HG03432 (cell line): ENCODE data around the gene DNAJA3.

Experiments used
- ATAC-seq: cut with Tn5 transposase; IDR thresholded peaks from one replicate; pipeline ENCODE4 v1.9.1; 2021; ENCODE audit warnings: mild to moderate bottlenecking, moderate library complexity; ENCODE audit not compliant: unreplicated experiment

The DNAJA3 gene

DNA sequence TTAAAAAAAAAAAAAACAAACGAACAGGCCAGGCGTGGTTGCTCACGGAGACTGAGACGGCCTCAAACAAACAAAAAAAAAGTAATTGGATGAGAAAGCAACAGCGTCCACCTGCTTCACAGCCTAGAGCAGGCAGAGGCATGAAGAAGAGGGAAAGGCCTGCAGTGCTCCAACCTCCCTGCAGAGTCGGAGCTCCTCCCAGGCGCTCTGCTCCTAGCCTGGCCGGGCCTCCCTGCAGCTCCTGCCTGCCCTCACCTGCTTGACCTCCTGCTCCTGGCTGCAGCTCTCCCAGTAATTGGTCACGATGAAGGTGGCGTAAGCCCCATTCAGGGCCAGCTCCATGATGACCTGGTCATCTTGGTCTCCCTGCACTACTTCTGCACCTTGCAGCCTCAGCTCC, 43.3 kb downstream of the DNAJA3 start:
- ATAC-seq, result no peak

DNA sequence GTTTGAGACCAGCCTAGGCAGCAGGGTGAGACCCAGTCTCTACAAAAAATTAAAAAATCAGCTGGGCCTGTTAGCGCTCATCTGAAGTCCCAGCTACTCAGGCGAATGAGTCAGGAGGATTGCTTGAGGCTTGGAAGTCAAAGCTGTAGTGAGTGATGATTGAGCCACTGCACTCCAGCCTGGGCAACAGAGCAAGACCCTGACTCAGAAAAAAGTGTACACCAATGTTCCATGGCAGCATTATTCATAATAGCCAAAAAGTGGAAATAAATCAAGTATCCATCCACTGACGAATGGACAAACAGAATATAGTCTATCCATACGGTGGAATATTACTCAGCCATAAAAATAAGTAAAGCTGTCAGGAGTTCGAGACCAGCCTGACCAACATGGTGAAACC, 46.2 kb downstream of the DNAJA3 start:
- ATAC-seq, result no peak

DNA sequence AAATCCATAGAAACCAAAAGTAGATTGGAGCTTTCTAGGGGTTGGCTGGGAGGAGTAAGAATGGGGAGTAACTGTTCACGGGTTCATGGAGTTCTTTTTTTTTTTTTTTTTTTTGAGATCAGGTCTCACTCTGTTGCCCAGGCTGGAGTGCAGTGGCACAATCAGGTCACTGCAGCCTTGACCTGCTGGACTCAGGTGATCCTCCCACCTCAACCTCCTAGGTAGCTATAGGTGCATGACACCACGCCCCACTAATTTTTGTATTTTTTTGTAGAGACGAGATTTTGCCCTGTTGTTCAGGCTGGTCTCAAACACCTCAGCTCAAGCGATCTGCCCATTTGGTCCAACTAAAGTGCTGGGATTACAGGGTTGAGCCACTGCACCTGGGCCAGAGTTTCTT, 47.2 kb downstream of the DNAJA3 start:
- no peak for ATAC-seq

DNA sequence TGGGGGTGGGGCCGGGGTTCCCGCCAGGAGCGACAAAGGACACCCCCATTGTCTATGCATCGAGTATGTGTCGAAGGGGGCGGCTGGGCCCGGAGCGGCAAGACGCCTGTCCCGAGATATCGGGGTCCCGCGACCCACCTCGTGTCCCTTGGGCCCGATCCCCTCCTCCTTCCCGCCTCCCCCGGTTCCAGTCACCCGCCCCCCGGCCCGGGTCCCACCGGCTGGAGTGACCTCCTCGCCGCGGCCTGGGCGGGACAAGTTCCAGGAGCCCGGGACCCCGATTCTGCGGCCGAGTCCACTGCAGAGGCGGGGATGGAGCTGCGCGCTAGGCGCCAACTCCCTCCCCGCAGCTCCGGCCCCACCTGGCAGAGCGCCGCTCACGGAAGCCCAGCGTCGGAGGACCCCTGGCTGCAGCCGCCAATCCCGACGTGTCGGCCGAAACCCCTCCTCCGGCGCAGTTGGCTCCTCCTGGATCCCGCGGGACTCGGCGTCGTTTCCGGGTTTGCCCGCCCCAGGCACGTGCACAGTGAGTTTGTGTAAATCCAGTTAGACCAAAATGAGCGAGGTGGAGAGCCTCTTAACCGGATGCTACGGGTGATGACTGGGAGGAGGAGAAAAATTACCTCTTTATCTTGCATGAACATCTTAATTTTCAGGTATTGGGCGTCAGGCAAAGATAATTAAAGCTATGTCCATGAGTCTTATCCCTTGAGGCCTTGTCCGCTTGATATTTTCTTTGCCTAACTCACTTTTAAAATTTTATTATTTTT, 48.7 kb downstream of the DNAJA3 start, which contains the start of gene NMRAL1:
TSS of gene NMRAL1 (minus strand) at position 434 of the 770 bp plus-strand sequence. CDS start 493 bp downstream, outside the sequence.
- ATAC-seq, result peak; percentile 50

DNA sequence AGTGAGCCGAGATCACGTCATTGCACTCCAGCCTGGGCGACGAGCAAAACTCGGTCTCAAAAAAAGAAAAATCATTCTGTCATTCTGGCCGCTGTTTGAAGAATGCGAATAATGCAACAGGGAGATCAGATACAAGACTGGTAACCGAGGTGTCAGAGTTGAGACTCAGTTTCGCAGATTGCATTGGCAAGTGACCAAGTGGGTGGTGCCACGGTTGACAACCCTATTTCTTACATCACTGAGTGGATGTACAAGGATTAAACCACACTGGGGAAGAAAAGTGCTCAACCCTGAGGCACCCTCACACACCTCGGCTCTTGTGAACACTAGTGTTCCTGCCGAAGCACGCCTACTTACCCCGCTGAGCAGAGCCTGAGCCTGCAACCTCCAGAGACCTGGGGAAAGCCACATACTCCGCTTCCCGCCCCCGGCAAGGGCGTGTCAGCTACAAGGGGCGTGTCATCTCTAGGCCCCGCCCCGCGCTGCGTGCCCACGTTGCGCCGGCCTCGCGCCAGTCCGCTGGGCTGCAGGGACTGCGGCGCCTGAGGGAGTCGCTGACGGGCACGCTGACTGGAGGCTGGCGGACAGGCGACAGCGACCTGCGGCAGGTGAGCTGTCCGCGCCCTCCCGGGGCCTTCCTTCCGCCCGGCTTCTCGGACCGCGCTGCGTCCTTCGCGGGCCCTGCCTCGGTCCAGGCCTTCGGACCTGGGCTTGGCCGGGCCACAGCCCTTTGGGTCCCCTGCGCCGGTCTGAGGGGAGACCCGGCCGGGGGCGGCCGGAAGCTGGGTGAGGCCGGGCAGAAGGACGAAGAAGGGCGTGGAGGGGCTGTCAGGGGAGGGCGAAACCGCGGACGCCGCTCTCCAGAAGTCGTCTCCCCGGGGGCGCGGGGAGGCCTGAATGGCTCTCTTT, 50.5 kb downstream of the DNAJA3 start, which contains the start of gene HMOX2:
TSS of gene HMOX2 (plus strand) at position 519 of the 909 bp plus-strand sequence. CDS start 29,127 bp downstream, outside the sequence.
- peak; percentile 88 for ATAC-seq

DNA sequence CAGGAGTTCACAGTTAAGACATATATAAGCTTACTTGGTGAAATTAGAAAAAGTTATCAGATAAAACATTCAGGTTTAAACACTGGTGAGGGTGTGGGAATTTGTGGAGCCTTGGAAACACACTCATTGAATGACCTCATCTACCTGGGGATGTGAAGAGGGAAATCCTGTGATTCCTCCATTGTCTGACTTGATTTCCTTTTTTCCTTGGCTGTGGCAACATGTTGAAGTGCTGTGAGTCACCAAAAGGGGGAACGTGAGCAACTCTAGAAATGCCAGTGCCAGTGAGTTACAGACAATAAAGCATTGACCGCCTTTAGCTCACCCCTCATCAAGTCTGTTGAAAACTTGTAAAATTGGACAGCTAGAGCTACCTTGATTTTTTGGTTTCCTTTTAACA, 52.3 kb downstream of the DNAJA3 start:
- no peak for ATAC-seq

DNA sequence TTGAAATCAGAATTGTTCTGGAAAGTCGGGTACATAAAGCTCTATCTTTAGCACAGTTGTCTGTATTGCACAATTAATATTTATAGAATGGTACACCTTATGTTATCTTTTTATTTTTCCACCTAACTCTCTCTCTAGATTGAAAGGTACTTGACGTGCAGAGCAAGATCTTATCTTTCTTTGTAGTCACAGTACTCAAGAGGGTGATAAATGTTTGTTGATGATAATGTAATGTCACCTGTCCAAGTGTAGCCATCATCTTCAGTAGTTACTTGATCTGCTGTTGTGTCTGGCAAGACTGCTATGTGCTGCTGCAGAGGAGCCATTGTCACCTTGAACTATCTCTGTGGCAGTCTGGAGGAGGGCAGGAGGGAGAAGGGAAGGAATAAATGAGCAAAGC, 55.9 kb downstream of the DNAJA3 start:
- no peak for ATAC-seq

DNA sequence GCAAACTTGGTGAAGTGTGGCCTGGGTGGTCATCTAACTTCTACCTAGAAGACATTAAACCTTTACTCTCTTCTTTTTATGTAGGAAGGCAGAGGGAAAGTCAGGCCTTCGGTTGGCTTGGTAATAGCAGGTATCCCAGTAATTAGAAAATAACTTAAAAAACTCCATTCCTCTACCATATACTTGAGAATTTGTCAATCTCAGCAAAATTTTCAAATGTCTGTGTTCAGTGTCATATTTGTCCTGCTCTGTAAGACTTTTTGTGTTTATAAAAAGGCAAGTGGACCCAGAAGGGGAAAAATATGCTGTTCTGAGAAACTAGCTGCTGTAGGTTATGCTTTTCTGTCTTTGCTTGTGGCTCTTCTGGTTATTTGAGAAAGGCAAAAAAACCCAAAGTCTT, 56.3 kb downstream of the DNAJA3 start:
- ATAC-seq, result no peak

DNA sequence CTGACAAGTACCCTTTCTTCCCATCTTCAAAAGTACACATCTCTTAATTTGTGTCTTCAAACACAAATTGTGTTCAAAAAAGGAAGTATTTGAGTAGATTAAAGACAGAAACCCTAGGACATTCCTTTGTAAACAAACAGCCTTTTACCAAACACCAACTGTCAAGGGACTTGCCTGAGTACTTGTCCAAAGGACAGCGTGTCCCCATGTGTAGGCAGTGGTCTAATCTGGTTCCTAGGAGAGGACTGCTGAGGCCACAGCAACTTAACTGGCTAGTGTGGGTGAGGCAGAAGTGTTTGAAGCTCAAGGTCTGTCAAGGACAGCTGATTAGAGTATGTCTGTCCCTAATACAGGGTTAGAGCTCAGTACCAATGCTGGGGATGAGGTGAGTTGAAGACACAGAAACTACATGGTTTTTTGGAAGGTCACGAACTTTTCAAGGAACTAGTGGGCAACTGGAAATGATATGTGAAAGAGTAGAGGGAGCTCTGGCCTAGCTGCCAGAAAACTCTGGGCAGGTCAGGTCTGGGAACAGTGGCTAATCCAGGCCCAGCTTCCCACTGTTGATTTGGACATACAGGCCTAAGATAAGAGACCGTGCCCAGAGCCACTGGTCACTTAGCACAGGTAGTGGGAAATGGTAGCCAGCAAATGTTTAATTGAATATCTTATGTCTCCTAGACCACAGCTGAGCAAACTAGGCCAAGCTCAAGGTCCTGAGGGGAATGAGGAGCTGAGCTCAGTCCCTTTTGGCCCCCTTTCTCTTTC, 60.6 kb downstream of the DNAJA3 start:
- no peak for ATAC-seq

DNA sequence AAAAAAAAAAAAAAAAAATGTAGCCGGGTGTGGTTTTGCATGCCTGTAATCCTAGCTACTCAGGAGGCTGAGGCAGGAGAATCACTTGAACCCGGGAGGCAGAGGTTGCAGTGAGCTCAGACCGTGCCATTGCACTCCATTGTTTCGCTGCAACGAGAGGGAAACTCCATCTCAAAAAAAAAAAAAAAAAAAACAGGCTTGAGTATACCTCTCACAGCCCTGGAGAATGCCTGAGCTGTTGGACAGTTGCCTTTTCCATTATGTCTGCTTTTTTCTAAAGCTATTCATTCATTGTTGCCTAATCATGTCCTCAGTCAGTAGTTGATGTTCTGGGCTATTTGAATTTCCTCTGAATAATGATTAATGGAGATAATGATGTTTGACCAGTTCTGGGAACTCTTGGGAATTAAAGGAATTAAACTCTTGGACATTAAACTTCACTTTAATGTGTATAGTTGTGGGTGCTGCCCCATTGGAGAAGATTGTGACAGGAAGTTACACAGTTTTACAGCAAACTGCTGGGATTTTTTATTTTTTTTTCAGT, 62.4 kb downstream of the DNAJA3 start:
- ATAC-seq, result no peak

DNA sequence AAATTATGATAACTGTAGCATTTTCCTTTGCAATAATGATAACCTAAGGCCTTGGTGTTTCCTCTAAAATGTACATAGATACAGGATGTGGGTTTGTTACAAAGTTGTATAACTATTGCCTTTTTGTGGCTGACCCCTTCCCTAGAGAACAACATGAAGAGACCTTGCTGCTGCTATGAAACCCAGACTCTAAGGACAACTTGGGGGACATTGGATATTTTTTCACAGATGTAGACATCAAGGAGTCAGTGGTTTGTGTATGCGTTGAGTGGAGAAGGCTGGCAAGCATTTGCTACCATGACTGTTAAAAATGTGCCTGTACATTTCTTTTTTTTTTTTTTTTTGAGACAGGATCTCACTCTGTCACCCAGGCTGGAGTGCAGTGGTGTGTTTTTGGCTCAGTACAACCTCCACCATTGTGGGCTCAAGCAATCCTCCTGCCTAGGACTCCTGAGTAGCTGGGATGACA, 62.9 kb downstream of the DNAJA3 start:
- no peak for ATAC-seq

DNA sequence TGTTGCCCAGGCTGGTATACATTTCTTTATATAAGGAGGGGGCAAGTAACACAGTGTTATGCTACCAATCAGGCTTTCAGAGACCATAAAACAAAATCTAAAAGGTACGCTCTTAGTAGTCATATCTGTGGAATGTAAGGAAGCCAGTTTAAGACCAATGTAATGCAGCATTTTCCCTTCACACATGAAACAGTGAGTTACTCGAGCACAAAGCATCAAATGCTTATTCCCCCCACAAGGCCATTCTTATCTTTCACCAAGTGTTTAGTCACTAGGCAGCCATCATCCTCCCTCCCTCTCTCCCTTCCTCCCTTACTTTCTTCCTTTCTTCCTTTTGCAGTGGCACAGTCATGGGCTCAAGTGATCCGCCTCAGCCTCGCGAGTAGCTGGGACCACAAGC, 63.4 kb downstream of the DNAJA3 start:
- no peak for ATAC-seq

DNA sequence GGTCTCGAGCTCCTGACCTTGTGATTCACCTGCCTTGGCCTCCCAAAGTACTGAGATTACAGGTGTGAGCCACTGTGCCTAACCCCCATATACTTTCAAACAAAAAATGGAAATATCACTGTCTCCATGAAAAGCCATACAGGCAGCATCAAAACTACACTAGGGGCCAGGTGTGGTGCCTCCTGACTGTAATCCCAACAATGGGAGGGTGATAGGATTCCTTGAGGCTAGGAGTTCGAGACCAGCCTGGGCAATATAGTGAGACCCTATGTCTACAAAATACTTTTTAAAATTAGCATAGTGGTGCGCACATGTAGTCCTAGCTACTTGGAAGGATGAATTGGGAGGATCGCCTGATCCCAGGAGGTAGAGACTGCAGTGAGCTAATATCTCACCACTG, 66.2 kb downstream of the DNAJA3 start:
- no peak for ATAC-seq

DNA sequence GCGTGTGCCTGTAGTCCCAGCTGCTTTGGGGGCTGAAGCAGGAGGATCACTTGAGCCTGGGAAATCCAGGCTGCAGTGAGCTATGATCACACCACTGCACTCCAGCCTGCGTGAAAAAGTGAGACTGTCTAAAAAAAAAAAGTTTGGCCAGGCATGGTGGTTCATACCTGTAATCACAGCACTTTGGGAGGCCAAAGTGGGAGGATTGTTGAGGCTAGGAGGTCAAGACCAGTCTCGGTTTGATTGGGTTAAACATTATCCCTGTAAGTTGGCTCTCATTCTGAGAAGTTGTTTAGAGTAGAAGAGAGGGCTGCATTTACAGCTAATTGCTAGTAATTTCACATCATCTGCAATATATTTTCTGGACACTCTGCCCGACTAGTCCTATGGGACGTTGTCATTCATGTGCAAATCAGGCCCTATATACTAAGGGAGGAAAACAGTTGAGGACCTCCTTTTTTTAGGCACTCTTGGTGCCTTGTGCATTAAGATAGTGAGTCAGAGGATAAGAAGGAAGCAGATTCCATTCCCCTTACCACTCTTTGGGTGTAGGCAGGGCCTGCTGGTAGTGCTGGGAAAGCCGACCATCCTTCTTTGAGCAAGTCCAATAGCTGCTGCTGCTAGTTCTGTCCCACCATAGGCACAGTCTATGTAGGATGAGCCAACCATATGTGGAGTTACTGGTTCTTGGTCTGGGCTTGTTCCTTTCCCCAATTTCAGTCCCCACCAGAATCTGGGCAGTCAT, 69.2 kb downstream of the DNAJA3 start:
- no peak for ATAC-seq

DNA sequence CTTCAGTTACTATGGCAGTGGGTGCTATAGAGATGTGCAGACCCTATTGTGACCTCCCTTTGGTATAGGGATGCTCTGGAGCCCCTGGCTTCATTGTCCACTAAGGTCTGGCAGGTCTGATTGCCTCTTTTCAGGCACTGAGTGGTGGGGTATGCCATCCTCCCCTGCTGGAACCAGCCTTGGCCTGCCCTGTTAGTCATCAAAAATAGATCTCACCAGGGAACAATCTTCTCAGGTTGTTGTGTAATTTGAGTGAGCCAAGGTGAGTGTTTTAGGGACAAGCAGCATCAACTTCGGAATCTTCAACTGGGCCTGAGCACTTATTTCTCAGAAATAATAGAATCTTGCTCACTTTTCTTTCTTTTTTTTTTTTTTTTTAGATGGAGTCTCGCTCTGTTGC, 70.1 kb downstream of the DNAJA3 start:
- no peak for ATAC-seq

DNA sequence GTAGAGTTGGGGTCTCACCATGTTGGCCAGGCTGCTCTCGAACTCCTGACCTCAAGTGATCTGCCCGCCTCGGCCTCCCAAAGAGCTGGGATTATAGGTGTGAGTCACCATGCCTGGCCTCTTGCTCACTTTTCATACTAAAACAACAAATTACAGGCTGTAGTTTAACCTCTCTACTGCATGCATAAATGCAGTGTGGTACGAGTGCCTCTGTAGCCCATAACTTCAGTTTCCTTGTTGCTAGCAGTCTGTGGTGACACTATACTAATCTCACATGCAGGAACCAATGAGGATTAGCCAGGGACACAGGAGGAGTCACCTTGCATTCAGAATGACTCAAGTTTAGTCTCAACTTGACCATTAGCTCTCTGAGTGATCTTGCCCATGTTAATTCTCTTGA, 70.6 kb downstream of the DNAJA3 start:
- no peak for ATAC-seq

DNA sequence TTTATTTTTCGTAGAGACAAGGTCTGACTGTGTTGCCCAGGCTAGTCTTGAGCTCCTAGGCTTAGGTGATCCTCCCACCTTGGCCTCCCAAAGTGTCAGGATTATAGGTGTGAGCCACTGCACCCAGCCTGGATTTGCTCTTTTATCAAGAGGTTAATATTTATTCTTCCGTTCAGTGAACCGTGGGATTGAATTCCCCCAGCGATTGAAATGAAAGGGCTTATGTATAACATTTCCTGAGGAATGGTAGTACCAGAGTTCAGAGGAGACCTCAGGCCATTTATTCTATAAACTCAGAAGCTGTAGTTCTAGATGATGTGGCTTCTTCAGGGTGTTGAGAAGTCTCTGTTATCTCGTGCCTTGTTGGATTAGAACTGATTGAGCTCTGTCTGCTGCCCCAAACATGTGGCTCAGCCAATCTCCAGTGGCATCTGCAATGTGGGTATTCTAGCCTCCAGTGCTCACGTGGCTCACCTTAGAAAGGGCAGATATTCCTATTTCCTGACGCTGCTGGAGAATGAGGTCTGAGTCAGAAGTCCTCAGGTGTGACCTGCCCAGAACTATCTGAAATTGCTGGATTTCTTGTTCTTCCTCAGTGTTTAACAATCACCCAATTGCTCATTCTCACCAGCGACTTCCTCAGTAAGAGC, 73.0 kb downstream of the DNAJA3 start:
- ATAC-seq, result no peak

DNA sequence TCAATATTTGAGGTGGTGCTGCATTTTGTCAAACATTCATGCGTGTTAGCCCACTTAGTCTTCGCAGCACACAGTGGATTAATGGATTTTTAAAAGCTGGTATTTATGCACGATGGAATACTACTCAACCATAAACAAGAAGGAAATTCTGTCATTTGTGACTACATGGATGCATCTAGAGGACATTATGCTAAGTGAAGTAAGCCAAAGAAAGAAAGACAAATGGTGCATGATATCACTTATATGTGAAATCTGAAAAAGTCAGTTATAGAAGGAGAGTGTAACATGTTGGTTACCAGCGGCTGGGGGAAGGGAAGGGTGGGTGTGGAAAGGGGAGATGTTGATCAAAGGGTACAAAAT, 73.5 kb downstream of the DNAJA3 start:
- ATAC-seq, result no peak

DNA sequence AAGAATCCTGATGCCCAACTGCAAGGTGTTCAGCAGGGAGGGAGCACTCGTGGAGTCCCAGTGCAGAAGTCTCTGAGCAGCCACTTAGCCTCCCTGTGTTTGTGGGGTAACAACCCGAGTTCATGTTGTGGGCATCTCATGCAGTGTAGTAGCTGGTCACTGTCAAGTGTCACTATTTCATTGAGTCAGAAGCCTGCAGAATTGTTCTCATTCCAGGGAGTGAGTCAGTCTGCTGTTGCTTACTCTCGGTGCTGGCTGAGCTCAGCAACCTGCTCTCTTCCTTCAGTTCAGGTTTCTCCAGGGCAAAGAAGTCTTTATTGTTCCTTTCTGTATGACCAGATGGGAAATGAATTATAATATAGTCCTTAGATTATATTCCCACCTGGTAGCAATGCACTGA, 74.6 kb downstream of the DNAJA3 start:
- no peak for ATAC-seq

DNA sequence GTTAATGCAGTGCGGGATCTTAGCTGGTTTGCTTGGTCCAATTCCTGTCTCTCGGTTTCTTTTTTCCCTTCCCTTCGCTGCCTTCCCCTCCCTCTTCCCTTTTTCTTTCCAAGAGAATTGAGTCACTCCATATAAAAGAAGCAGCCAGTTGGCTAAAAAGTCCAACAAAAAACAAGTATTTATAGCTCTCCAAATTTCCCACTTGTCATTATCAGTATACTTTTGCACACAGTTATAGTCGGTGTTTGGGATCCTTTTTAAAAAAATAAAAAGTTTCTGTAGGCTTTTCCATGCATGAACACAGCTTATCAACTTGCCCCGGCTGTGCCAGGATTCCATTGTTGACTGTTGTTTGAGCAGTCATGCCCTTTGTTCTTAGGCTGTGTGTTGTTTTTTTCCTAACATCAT, 75.4 kb downstream of the DNAJA3 start:
- ATAC-seq, result no peak
